Lung (tissue), 12 donors: ENCODE measurements around the gene SHISA6. TPM values are rescaled to one million over a fixed set of nuclear protein-coding genes. Genes with fewer than 3 reads are reported as not detected.

ENCODE experiments used
- ATAC-seq: fragments of 200-7000 bp; cut with Tn5 transposase; one replicate; pipeline ENCODE4 v1.9.1; 2020; ENCODE audit warnings: moderate number of reproducible peaks; ENCODE audit not compliant: insufficient read depth, low FRiP score
- DNase-seq, 3 donors: peaks; one replicate each; pipeline ENCODE4 v3.0.0-alpha.2; 2013 to 2017
- H3K27ac ChIP-seq, 2 donors: one replicate each; pipeline ENCODE4 v1.5.1; 2013; ENCODE audit warnings: mild to moderate bottlenecking in 2 of 2, moderate library complexity in 2 of 2, control low read depth in 1 of 2, inconsistent platforms in 1 of 2, low read depth in 1 of 2, low read length in 1 of 2
- H3K27me3 ChIP-seq, 3 donors: one replicate each; pipeline ENCODE4 v1.5.1; 2013; ENCODE audit warnings: low read length in 2 of 3; ENCODE audit not compliant: control insufficient read depth in 3 of 3, insufficient read depth in 3 of 3
- H3K36me3 ChIP-seq, 4 donors: one replicate each; pipeline ENCODE4 v1.5.1; 2013; ENCODE audit warnings: low read length in 4 of 4, mild to moderate bottlenecking in 1 of 4, moderate library complexity in 1 of 4; ENCODE audit not compliant: control insufficient read depth in 4 of 4, insufficient read depth in 4 of 4
- H3K4me1 ChIP-seq, 5 donors: one replicate each; pipeline ENCODE4 v1.5.1; 2013; ENCODE audit warnings: low read length in 5 of 5, mild to moderate bottlenecking in 2 of 5, moderate library complexity in 1 of 5; ENCODE audit not compliant: control insufficient read depth in 5 of 5, insufficient read depth in 5 of 5
- H3K4me3 ChIP-seq: one replicate; pipeline ENCODE4 v1.5.1; 2013; ENCODE audit warnings: mild to moderate bottlenecking, control low read depth, moderate library complexity
- H3K9ac ChIP-seq, 2 donors: one replicate each; pipeline ENCODE4 v1.5.1; 2013; ENCODE audit warnings: low read length in 2 of 2, control low read depth in 1 of 2; ENCODE audit not compliant: insufficient read depth in 1 of 2
- H3K9me3 ChIP-seq, 4 donors: one replicate each; pipeline ENCODE4 v1.5.1; 2013; ENCODE audit warnings: low read length in 3 of 4, mild to moderate bottlenecking in 1 of 4, moderate library complexity in 1 of 4; ENCODE audit not compliant: control insufficient read depth in 4 of 4, insufficient read depth in 3 of 4
- WGBS, 2 donors: extraction: QIAGEN DNeasy Blood & Tissue Kit; methylation state at CpG; one replicate each; pipeline ENCODE4 v1.1.7; 2013; 5-methylcytosine and 5-hydroxymethylcytosine counted together
- polyA plus RNA-seq, 2 donors: library from polyadenylated mRNA; stranded (reverse); fragments of 200-250 nt; gene quantifications; one replicate each; pipeline ENCODE4 v1.2.1, GENCODE V29; 2013
- total RNA-seq, 2 donors: library from RNA; depleted of rRNA in 1 of 2; stranded (reverse); fragments of >200 nt in 1 of 2; gene quantifications; one replicate each; pipeline ENCODE4 v1.2.1, GENCODE V29; 2014 to 2021
- TF ChIP-seq, protein P1 (sequence below): IDR thresholded peaks from 2 replicates; pipeline ENCODE4 v1.5.1; 2012; ENCODE audit warnings: mild to moderate bottlenecking; ENCODE audit errors: control extremely low read depth, extremely low read depth
- donor health status: control.
- donor health status: control.
- donor health status: Bipolar disorder and iron deficiency.
- donor health status: healthy.
- donor health status: DM: yes; HTN: yes; CAD: no.

Gene SHISA6
- total and polyA plus RNA-seq, 4 donors, result 0.03 to 0.34 (median 0.11) TPM

GRCh38 chr17:11610999-11611566 is 370.1 kb downstream of the SHISA6 start:
- TF ChIP-seq, protein P1, sequence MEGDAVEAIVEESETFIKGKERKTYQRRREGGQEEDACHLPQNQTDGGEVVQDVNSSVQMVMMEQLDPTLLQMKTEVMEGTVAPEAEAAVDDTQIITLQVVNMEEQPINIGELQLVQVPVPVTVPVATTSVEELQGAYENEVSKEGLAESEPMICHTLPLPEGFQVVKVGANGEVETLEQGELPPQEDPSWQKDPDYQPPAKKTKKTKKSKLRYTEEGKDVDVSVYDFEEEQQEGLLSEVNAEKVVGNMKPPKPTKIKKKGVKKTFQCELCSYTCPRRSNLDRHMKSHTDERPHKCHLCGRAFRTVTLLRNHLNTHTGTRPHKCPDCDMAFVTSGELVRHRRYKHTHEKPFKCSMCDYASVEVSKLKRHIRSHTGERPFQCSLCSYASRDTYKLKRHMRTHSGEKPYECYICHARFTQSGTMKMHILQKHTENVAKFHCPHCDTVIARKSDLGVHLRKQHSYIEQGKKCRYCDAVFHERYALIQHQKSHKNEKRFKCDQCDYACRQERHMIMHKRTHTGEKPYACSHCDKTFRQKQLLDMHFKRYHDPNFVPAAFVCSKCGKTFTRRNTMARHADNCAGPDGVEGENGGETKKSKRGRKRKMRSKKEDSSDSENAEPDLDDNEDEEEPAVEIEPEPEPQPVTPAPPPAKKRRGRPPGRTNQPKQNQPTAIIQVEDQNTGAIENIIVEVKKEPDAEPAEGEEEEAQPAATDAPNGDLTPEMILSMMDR, result no peak
- H3K27ac ChIP-seq, result no peak overlapping the region
- no peak overlapping the region for H3K4me3 ChIP-seq
- no peaks in the 10 kb centered on the region for H3K36me3 ChIP-seq
- no peaks in the 10 kb centered on the region for H3K27me3 ChIP-seq
- peaks cover 0 to 14% (median 0%) of the 10 kb centered on the region in 5 donors for H3K4me1 ChIP-seq
- no peak for ATAC-seq
- H3K9me3 ChIP-seq, result peaks cover 0 to 2% (median 0%) of the 10 kb centered on the region in 4 donors
- 27 to 41% methylated on average over 6 of the region's 6 CpGs for WGBS, 2 donors
- no peak for DNase-seq
- H3K9ac ChIP-seq, result no peak overlapping the region

- TF ChIP-seq, protein P1, result no peak
- Histone ChIP-seq H3K9me3 (peaks cover 0 to 2% (median 0%) of the 10 kb centered on the region in 4 donors), H3K4me3 (no peak overlapping the region), H3K4me1 (peaks cover 0 to 12% (median 0%) of the 10 kb centered on the region in 5 donors), H3K27me3 (no peaks in the 10 kb centered on the region), H3K9ac (no peak overlapping the region), H3K27ac (no peak overlapping the region), H3K36me3 (no peaks in the 10 kb centered on the region)
- DNase-seq (peak in 1 of 3 donors; percentile 10), ATAC-seq (no peak)
- 42 to 53% methylated on average over 2 of the region's 2 CpGs for WGBS, 2 donors
Measured at GRCh38 chr17:11612956-11613355, 371.9 kb downstream of the SHISA6 start.
